Measurements from ENCODE around the gene CSNK2A3.

DNA sequence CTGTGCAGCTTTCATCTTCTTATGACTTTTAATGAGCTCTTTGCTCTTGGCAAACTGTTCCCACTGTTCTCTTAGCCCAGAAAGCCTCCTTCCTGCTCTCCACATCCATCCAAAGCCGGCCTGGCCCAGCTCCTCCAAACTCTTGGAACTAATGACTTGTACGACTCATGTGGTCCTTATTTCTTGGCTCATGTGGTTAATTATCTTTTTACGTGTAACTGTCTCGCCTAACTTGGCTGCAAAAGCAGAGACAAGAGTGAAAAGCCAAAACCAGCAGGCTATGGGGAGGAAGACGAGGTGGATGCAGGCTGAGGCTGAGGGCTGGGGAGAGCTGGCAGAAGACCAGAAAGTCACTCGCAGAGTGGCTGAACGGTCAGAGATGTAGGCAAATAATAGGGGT, 5.5 kb downstream of the CSNK2A3 start:
- TF ChIP-seq, protein P1, sequence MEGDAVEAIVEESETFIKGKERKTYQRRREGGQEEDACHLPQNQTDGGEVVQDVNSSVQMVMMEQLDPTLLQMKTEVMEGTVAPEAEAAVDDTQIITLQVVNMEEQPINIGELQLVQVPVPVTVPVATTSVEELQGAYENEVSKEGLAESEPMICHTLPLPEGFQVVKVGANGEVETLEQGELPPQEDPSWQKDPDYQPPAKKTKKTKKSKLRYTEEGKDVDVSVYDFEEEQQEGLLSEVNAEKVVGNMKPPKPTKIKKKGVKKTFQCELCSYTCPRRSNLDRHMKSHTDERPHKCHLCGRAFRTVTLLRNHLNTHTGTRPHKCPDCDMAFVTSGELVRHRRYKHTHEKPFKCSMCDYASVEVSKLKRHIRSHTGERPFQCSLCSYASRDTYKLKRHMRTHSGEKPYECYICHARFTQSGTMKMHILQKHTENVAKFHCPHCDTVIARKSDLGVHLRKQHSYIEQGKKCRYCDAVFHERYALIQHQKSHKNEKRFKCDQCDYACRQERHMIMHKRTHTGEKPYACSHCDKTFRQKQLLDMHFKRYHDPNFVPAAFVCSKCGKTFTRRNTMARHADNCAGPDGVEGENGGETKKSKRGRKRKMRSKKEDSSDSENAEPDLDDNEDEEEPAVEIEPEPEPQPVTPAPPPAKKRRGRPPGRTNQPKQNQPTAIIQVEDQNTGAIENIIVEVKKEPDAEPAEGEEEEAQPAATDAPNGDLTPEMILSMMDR (IDR thresholded peaks at IDR 0.05), result no peak
- no peak for TF ChIP-seq POLR2AphosphoS5 (IDR thresholded peaks at IDR 0.05)

All from transverse colon (tissue), 4 donors.